GM12874 (cell line): Measurements from ENCODE around the gene FOXF2.

Source experiments
- TF ChIP-seq, protein P1 (sequence below): IDR thresholded peaks from 2 replicates; pipeline ENCODE4 v1.5.1; 2011; ENCODE audit warnings: low read depth, mild to moderate bottlenecking, control low read depth, low read length, moderate library complexity; ENCODE audit not compliant: insufficient read depth

Gene FOXF2

DNA sequence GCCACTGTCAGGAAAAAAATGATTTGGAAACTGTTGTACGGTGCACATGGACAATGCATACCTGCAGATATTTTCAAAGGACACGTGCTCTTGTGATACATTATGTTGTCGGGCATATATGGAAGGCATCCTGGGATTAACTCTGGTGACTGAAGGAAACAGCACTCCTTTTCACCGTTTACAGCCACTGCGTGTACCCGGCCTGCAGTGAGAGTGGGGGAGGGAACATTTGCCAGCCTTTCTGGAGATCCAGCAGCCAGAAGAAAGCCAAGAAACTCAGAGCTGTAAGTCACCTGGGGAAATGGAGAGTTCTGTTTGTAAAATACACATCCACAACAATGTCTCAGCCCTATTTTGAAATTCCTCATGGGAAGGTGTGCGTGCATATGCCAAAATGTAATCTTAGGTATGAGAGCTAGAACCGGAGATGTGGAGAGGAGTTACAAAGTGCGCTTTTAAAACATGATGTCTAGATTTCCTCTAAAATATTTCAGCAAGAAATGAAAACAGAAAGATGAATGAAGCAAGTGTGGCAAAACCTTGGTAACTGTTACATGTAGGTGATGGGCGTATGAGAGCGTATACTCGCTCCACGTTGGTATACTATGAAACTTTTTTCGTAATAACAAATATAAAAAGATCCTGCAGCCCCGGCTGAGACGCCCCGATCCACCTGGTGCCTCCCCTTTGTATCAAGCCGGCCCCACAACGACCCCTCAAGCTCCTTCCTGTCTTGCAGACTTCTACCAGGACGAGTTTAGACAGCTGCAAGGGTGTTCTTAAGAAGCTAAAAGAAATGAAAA lies 8.6 kb upstream of the FOXF2 start:
- TF ChIP-seq, protein P1, sequence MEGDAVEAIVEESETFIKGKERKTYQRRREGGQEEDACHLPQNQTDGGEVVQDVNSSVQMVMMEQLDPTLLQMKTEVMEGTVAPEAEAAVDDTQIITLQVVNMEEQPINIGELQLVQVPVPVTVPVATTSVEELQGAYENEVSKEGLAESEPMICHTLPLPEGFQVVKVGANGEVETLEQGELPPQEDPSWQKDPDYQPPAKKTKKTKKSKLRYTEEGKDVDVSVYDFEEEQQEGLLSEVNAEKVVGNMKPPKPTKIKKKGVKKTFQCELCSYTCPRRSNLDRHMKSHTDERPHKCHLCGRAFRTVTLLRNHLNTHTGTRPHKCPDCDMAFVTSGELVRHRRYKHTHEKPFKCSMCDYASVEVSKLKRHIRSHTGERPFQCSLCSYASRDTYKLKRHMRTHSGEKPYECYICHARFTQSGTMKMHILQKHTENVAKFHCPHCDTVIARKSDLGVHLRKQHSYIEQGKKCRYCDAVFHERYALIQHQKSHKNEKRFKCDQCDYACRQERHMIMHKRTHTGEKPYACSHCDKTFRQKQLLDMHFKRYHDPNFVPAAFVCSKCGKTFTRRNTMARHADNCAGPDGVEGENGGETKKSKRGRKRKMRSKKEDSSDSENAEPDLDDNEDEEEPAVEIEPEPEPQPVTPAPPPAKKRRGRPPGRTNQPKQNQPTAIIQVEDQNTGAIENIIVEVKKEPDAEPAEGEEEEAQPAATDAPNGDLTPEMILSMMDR, result no peak

DNA sequence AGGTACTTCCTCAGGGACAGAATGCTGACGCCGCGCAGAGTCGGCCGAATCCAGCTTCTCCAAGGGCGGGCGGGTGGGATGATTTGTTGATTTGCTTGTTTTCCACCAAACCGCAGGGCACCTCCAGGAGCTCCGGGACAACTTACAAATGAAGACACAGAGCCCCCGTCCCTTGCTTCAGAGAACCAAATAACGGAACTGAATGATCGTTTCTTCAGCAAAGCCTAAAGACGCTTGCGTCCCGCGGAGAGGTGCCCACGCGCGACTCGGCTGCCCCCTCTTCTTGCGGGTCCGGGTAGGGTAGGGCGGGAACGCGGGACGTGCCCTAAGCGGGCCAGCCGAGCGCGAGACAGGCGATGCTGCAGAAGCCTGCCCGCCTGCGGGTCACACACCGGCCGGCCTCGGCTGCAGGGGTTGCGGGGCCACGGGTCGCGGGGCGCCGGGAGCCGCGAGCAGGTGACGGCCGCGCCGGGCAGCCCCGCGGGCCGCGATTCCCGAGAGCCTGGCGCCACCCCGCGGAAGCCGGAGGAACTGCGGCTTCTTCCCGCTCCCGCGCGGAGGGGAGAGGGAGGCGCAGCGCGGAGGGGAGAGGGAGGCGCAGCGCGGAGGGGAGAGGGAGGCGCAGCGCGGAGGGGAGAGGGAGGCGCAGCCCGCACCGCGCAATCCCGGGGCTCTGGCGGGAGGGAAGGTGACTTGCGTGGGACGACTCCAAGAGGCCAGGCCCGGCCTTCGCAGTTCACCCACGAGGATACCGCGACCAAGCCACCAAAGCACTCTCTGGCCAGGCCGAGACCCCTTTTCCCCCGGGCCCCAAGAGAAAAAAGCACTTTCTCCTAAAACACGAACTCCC lies 7.7 kb upstream of the FOXF2 start:
- TF ChIP-seq, protein P1, result peak; percentile 82

DNA sequence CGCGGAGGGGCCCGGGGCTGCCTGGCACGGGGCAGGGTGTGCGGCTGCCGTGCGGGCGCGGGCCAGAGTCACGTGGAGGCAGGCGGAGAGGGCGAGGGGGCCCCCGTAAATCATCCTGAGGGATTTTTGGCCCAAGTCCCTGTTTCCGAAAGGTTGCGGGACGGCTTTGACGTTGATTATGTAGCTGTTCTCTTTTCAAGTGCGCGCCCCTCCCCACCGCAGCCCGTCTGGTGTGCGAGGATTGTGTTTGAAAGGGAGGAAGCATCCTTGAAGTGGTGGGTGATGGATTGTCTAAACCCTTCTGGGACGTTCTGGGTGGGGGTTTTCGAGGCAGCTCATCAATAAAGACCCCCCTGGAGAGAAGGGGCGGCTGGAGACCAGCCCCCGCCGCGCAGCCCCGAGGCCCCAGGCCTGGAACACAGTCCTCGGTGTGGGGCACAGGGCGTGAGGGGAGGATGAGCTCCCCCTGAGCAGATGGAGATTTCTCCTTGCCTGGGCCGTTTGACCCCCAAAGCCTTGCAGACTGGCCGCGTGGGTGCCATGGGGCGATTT lies 7.0 kb upstream of the FOXF2 start:
- TF ChIP-seq, protein P1, result no peak

DNA sequence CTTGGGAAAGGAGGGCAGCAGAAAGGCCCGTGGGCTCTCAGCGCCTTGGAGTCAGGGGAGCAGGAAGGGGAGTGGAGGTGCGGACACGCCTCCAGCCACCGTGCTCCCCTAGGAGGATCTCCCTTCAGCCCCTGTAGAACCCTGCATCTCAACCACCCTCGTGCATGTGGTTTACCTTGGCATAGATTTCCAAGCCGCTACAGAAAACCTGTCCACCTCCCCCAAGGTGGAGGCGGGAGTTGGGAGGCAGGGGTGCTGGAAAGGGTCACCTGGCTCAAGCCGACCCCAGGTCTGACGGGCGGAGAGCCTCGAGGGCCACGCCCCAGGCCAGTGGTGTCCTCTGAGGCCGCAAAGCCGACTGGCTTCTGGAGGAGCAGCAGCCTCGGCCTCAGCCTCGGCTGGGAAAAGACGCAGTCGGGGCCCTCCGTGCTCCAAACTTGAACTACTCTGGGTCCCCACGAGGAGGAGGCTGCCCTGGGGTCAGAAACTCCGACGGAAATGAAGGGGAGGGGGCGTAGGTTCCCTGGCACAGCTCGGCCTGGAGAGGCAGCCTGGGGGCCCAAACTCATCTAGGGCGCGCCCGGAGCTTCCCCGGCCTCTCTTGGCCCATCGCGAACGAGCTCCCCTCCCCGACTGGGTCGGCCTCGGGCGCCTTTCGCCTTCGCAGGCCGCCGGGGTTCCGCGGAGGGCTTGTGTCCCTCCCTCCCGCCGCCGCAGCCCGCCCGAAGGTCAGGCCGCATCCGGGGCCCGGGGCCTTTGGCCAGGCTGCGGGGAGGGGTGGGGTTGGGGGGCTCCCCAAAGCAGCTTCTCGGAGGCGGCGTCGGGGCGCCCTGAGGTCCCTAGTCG lies 6.3 kb upstream of the FOXF2 start:
- TF ChIP-seq, protein P1, result no peak

DNA sequence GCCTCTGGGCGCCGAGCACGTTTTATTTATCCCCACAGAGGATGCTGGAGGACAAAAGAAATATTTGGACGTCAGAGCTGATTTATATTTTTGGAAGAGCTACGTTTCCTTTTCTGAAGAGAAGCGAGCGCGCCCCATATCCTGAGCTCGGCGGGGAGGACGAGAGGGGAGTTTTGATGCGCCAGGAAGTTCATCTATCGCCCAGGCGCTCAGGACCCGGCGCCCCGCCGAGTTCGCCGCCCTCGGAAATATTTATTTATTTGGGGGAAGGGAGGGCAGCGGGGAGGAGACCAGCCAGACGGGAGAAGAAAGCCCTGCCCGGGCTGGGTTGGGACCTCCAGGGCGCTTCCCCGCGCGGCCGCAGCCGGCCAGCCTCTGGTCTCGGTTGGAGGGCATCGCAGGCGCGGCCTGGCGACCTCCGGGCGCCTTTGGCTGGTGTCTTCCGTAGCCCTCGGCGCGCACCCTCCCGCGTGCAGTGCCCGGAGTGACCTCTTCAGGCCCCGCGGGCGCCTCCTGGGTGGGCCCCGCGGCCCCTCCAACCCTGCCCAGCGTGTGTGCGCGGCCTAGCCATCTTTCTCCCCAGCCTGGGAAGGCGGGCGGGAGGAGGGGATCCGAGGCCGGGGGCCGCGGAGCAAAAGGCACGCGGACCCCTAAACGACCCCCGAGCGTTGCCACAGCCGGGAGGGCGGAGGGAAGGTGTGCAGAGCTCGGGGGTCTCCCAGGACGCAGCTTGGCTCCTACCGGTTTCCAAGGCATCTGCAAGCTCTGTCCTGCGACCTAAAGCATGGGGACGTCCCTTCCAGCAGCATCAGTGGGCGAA lies 5.4 kb upstream of the FOXF2 start:
- TF ChIP-seq, protein P1, result no peak

DNA sequence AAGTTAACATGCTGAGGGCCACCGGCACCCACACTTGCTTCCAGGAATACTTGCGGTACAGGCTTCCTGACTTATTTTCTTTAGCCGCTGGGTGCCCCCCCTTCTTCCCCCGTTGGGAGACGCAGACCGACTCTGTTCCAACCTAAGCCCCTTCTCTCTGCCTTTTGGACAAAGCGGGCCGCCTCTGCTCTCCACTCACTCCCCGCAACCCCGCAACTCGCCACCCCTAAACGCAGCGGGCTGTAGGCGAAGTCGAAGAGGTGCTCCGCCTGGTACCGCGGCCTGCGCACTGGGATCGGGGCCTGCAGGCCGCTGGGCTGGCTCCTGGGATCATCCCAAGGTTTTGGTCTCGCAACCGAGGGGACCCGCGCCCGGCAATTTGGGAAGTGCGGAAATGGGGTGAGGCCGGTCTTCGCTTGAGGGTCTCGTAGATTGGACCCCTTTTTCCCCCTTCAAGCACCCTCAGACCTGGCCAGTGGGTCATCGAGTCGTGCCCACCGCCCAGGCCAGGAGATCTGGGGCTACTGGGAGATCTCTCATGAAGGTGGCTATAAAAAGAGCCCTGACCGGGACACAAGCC lies 4.7 kb upstream of the FOXF2 start:
- TF ChIP-seq, protein P1, result no peak
